Kidney (tissue), 14 donors: ENCODE results near the gene TVP23C. TPM values are rescaled to one million over a fixed set of nuclear protein-coding genes. Genes with fewer than 3 reads are reported as not detected.

Source experiments
- DNase-seq, 5 donors: peaks; one replicate each; pipeline ENCODE4 v3.0.0-alpha.2; 2013 to 2020
- FAIRE-seq: peaks from 2 replicates; lab custom pipeline; 2012; peaks lifted over from hg19 to GRCh38; lab: Jason Lieb, UNC
- H3K27ac ChIP-seq, 2 donors: one replicate each; pipeline ENCODE4 v1.7.0; 2013; ENCODE audit warnings: low read depth in 2 of 2, low read length in 2 of 2, inconsistent platforms in 1 of 2
- H3K27me3 ChIP-seq: one replicate; pipeline ENCODE4 v1.7.1; 2013; ENCODE audit warnings: low read length, inconsistent platforms; ENCODE audit not compliant: control insufficient read depth, insufficient read depth
- H3K36me3 ChIP-seq, 3 donors: one replicate each; pipeline versions ENCODE4 v1.7.0 to v1.7.1; 2013; ENCODE audit warnings: low read length in 3 of 3, control low read depth in 1 of 3, inconsistent platforms in 1 of 3; ENCODE audit not compliant: insufficient read depth in 3 of 3, control insufficient read depth in 2 of 3
- H3K4me1 ChIP-seq, 3 donors: one replicate each; pipeline versions ENCODE4 v1.7.0 to v1.7.1; 2013; ENCODE audit warnings: low read length in 3 of 3, inconsistent platforms in 1 of 3, low read depth in 1 of 3; ENCODE audit not compliant: control insufficient read depth in 2 of 3, insufficient read depth in 2 of 3
- H3K4me3 ChIP-seq, 3 donors: one replicate each; pipeline versions ENCODE4 v1.7.0 to v1.8.1; 2013; ENCODE audit warnings: low read length in 3 of 3, control low read depth in 1 of 3, inconsistent platforms in 1 of 3
- H3K9ac ChIP-seq, 3 donors: one replicate each; pipeline versions ENCODE4 v1.7.0 to v1.7.1; 2013; ENCODE audit warnings: low read length in 3 of 3, control low read depth in 1 of 3, inconsistent platforms in 1 of 3
- H3K9me3 ChIP-seq, 3 donors: one replicate each; pipeline versions ENCODE4 v1.7.0 to v1.7.1; 2013; ENCODE audit warnings: low read length in 3 of 3, control low read depth in 1 of 3, inconsistent platforms in 1 of 3; ENCODE audit not compliant: control insufficient read depth in 2 of 3, insufficient read depth in 1 of 3
- intact Hi-C: fragments of 100-400 bp; cut with DNase I; formaldehyde crosslinking; loops from one replicate; pipeline ENCODE4 v1.11.1; 2022
- polyA plus RNA-seq: library from polyadenylated mRNA; stranded (reverse); fragments of 350-450 nt; fragmentation: Illumina TruSeq; extraction: RNeasy Lipid Tissue Mini Kit (QIAGEN cat#74804); gene quantifications from one replicate; pipeline ENCODE4 v1.2.3, GENCODE V29; 2014; ENCODE audit warnings: low read depth, low replicate concordance; ENCODE audit not compliant: insufficient read depth
- total RNA-seq: library from RNA; stranded (reverse); fragmentation: NEBNext Ultra II Directional; extraction: Animal tissue kit (Norgen Biotek cat#: 25700); gene quantifications from one replicate; pipeline ENCODE4 v1.2.1, GENCODE V29; 2021
- TF ChIP-seq, protein P1 (sequence below): IDR thresholded peaks from 3 replicates; pipeline ENCODE4 v1.5.1; 2012; ENCODE audit warnings: mild to moderate bottlenecking, moderate library complexity, borderline replicate concordance; ENCODE audit not compliant: insufficient read depth; ENCODE audit errors: extremely low read depth
- donor health status: control.
- donor health status: control.
- donor health status: control.
- donor health status: control.
- donor health status: control.
- donor health status: DM: yes; HTN: yes; CAD: no.
- donor health status: Normal renal cell carcinoma (clear cell type).

TVP23C gene
- total and polyA plus RNA-seq, 2 donors from 2014 or later = 2.6 to 19.0 TPM

DNA sequence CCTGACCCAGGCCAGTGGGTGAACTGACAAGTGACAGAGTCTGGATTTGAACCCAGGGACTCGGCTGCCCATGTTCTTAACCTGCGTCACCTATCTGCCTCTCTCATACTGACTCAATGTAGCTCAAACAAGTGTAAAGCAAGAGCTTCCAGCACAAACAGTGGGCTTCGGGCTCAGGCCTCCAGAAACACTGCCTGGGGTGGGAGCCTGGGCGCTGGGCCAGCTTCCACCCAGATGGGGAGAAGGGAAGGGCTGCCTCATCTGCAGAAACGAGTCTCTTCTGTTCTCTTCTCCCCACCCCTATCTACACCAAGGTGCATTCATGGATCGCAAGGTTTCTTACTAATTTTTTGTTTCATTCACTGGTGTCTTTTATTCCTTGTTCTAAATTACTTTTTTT lies 97.2 kb downstream of the TVP23C start:
- Histone ChIP-seq H3K4me1 (peaks cover 2 to 11% (median 3%) of the 10 kb centered on the region in 3 donors), H3K9ac (no peak overlapping the region), H3K36me3 (no peaks in the 10 kb centered on the region), H3K4me3 (no peak overlapping the region), H3K9me3 (no peaks in the 10 kb centered on the region), H3K27ac (no peak overlapping the region), H3K27me3 (no peaks in the 10 kb centered on the region)
- TF ChIP-seq, protein P1, sequence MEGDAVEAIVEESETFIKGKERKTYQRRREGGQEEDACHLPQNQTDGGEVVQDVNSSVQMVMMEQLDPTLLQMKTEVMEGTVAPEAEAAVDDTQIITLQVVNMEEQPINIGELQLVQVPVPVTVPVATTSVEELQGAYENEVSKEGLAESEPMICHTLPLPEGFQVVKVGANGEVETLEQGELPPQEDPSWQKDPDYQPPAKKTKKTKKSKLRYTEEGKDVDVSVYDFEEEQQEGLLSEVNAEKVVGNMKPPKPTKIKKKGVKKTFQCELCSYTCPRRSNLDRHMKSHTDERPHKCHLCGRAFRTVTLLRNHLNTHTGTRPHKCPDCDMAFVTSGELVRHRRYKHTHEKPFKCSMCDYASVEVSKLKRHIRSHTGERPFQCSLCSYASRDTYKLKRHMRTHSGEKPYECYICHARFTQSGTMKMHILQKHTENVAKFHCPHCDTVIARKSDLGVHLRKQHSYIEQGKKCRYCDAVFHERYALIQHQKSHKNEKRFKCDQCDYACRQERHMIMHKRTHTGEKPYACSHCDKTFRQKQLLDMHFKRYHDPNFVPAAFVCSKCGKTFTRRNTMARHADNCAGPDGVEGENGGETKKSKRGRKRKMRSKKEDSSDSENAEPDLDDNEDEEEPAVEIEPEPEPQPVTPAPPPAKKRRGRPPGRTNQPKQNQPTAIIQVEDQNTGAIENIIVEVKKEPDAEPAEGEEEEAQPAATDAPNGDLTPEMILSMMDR = no peak
- DNase-seq (no peak), FAIRE-seq (no peak)
- intact Hi-C loops = no loop called here

DNA sequence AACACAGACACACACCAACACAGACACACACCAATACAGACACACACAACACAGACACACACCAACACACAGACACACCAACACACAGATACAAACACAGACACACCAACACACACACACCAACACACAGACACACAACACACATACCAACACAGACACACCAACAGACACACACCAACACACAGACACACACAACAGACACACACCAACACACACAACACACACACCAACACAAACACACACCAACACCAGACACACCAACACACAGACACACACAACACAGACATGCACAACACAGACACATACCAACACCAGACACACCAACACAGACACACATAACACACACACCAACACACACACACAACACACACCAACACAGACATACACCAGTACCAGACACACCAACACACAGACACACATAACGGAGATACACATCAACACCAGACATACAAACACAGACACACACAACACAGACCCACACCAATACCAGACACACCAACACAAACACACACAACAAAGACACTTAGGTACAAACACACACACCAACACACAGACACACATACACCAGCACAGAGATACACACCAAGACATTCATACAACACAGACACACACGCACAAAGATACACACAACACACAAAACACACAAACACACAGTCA lies 98.1 kb downstream of the TVP23C start:
- H3K27ac ChIP-seq = no peak overlapping the region
- no peaks in the 10 kb centered on the region for H3K9me3 ChIP-seq
- H3K4me1 ChIP-seq = peaks cover 2 to 11% (median 3%) of the 10 kb centered on the region in 3 donors
- H3K9ac ChIP-seq = no peak overlapping the region
- FAIRE-seq (no peak), DNase-seq (no peak)
- H3K27me3 ChIP-seq = no peaks in the 10 kb centered on the region
- TF ChIP-seq, protein P1 = no peak
- H3K4me3 ChIP-seq = peak overlapping the region in 1 of 3 donors; percentile 3
- intact Hi-C loops = no loop called here
- H3K36me3 ChIP-seq = no peaks in the 10 kb centered on the region

DNA sequence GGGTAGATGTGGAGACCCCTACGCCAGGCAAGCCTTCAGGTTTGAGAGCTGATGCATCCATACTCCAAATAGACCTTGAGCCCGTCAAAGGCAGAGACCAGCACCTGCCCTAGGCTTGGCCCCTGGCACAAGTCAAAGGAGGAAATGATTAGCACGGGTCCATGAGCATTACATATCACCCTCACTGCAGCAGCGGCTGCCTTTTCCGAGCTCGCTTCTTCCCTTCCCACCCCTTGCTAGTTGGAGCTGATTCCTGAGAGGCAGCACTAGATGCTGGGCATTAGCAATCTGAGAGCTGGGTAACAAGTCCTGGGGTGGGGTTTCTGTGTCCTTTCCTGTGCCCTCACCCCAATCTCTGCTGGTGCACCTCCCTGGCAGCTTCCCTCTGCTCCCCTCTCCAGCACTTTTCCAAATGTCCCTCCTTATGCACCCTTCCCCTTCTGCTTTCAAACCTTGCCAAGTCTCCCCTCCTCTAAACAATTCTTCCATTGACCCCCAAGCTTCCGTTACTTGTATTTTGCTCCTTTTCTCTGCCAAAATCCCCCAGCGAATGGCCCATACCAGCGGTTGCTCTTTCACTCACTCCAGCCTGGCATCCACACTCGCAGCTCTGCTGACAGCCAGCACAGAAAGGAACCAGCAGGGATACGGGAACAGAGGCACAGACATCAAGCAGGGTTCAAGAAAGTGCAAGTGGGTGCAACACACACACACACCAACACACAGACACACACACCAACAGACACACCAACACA lies 98.9 kb downstream of the TVP23C start:
- no peaks in the 10 kb centered on the region for H3K36me3 ChIP-seq
- DNase-seq = peak in 1 of 5 donors; percentile 18
- no peak overlapping the region for H3K4me3 ChIP-seq
- TF ChIP-seq, protein P1 = no peak
- no peak for FAIRE-seq
- no peaks in the 10 kb centered on the region for H3K27me3 ChIP-seq
- intact Hi-C loops = no loop called here
- H3K27ac ChIP-seq = no peak overlapping the region
- no peaks in the 10 kb centered on the region for H3K9me3 ChIP-seq
- H3K9ac ChIP-seq = no peak overlapping the region
- peaks cover 2 to 11% (median 3%) of the 10 kb centered on the region in 3 donors for H3K4me1 ChIP-seq
